T-helper 1 cell (primary cell): ENCODE measurements around the gene OR5D18.
"Not testable (repeated sequence)": the region's sequence is repeated elsewhere in the genome, so short reads cannot be mapped to it uniquely, and the experiment has no call there.

Source experiments
- DNase-seq, 5 donors: peaks; one replicate each; pipeline ENCODE4 v3.0.0-alpha.2; 2012 to 2020
- total RNA-seq, 4 donors: gene quantifications; one replicate each; lab custom pipeline; 2026; lab: John Stamatoyannopoulos, UW

Gene OR5D18
- 0 reads per million in 4 donors for total RNA-seq

DNA sequence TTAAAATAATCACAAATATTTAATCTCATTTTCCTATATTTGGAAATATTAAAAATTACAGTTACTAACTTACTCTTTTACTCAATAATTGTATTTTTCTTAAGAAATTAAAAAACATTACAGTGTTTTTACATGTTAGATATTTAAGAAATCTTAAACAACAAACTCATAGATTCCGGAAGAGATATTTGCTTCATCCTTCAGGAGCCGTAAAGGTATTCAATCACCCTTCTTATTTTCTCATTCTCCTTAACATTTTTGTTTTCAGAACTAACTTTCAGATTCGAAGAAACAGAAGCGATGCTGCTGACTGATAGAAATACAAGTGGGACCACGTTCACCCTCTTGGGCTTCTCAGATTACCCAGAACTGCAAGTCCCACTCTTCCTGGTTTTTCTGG, at the start of gene OR5D18:
Gene OR5D18 (plus strand): TSS at position 301 of the 400 bp plus-strand sequence. CDS start 0 bp downstream, at position 301.
- no peak for DNase-seq

GRCh38 chr11:55773138-55773537, 46.3 kb upstream of the OR5D18 start, which contains the start of gene OR5D13:
OR5D13 (plus strand) TSS chr11:55773438; CDS start chr11:55773438, 0 bp downstream.
- DNase-seq = no peak

- DNase-seq = no peak
Observed at GRCh38 chr11:55791606-55792005, 27.8 kb upstream of the OR5D18 start.

DNA sequence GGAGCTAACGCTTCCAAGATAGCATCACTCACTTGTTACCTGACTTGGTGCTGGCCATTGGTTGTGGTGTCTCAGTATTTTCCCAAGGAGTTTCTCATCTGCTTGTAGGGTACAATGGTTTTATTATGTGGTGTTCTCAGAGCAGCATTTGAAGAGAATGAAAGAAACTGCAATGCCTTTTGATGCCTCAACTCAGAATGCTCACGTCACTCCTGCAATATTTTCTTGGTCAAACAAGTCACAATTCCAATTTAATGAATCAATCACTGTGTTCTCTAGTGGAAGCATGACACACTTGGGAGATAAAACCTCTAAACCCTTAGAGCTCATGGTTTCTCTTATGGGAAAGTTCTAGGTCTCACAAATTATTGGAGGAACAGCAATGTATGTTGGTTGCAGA, 26.1 kb upstream of the OR5D18 start:
- DNase-seq = no peak

DNA sequence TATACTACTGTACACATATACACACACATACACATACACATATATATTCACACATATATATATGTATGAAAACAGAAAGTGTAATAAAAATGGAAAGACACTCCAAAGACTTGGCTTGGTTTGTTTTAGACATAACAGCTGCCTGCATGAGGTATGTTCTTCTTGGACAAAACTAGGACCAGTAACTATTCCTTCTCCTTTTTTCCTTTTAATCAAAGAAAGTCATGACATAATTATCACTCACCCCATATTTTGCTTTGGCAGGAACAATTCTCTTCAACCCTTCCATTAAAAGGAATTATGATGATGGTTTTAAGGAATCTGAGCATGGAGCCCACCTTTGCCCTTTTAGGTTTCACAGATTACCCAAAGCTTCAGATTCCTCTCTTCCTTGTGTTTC, 24.2 kb upstream of the OR5D18 start, which contains the start of gene OR5D14:
Gene OR5D14 (plus strand): TSS at position 301 of the 400 bp plus-strand sequence. CDS start 0 bp downstream, at position 301.
- no peak for DNase-seq

- DNase-seq = no peak
Observed at GRCh38 chr11:55806248-55806647, 13.2 kb upstream of the OR5D18 start.

GRCh38 chr11:55811067-55811466, 8.4 kb upstream of the OR5D18 start, which contains the start of gene OR5L1:
OR5L1 (plus strand) TSS chr11:55811367; CDS start chr11:55811467, 100 bp downstream.
- DNase-seq = no peak

DNA sequence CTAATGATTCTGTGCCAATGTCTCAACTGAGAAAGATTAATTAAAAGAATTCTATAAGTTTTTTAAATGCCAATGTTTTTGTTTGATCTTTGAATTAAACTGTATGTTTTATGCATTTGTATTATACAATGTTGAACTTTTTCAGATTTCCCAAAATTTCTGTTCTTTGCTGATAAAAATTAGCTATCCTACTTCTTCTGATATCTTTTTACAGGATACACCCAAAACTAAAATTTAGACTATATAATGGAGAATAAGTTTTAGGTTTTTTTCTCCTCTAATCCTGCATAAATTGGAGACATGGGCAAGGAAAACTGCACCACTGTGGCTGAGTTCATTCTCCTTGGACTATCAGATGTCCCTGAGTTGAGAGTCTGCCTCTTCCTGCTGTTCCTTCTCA, 7.5 kb downstream of the OR5D18 start, which contains the start of gene OR5L2:
Gene OR5L2 (plus strand): TSS at position 301 of the 400 bp plus-strand sequence. CDS start 0 bp downstream, at position 301.
- no peak for DNase-seq

- DNase-seq = no peak
Observed at GRCh38 chr11:55838452-55838851, 19.0 kb downstream of the OR5D18 start, which contains the start of gene OR5D16. OR5D16 (plus strand) TSS chr11:55838752; CDS start chr11:55838752, 0 bp downstream.

GRCh38 chr11:55847453-55847852, 28.0 kb downstream of the OR5D18 start:
- DNase-seq = no peak

- no peak for DNase-seq
Observed at GRCh38 chr11:55849037-55849436, 29.6 kb downstream of the OR5D18 start.

- DNase-seq = no peak
Observed at GRCh38 chr11:55852141-55852540, 32.7 kb downstream of the OR5D18 start.

GRCh38 chr11:55854704-55855103, 35.3 kb downstream of the OR5D18 start:
- DNase-seq = no peak

DNA sequence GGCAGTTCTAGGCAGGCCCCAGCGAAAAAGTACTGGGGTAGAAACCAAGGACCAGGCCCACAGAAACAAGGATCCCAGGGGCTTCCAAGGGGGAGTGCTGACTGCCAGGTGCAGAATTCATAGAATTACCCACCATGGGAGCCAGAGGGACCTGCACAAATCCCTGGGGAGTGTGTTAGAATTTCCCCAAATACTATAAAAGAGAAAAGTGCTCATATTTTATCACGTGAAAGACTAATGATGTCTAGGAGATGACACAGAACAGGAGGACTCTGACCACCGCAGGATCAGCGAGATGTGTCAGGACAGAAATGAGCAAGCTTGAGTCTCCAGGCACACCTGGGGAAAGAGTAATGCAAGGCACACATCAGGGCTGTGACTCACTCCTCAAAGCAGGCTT, 47.9 kb downstream of the OR5D18 start:
- DNase-seq = not testable (repeated sequence)
